22Rv1 (cell line): ENCODE data around the gene CFD.

Experiments used
- CTCF ChIP-seq: fragments of 450-650 bp; IDR thresholded peaks from 2 replicates; pipeline ENCODE4 v1.5.1; 2017; ENCODE audit warnings: mild to moderate bottlenecking
- ZFX ChIP-seq: fragments of 450-650 bp; IDR thresholded peaks from 2 replicates; pipeline ENCODE4 v1.6.1; 2017; ENCODE audit warnings: antibody characterized with exemption, borderline replicate concordance

- TF ChIP-seq CTCF: no peak
- TF ChIP-seq ZFX: no peak
Observed at GRCh38 chr19:903266-903797, 43.9 kb downstream of the CFD start.
